Activated CD4-positive, alpha-beta T cell treated with anti-CD3 and anti-CD28 coated beads, Interleukin-2, amount 50 U/mL, for 48 hours (primary cell): ENCODE data around the gene HSBP1.

Experiments used
- DNase-seq, 2 experiments: peaks; one replicate each; pipeline ENCODE4 v3.0.0-alpha.2; 2020

Gene HSBP1

DNA sequence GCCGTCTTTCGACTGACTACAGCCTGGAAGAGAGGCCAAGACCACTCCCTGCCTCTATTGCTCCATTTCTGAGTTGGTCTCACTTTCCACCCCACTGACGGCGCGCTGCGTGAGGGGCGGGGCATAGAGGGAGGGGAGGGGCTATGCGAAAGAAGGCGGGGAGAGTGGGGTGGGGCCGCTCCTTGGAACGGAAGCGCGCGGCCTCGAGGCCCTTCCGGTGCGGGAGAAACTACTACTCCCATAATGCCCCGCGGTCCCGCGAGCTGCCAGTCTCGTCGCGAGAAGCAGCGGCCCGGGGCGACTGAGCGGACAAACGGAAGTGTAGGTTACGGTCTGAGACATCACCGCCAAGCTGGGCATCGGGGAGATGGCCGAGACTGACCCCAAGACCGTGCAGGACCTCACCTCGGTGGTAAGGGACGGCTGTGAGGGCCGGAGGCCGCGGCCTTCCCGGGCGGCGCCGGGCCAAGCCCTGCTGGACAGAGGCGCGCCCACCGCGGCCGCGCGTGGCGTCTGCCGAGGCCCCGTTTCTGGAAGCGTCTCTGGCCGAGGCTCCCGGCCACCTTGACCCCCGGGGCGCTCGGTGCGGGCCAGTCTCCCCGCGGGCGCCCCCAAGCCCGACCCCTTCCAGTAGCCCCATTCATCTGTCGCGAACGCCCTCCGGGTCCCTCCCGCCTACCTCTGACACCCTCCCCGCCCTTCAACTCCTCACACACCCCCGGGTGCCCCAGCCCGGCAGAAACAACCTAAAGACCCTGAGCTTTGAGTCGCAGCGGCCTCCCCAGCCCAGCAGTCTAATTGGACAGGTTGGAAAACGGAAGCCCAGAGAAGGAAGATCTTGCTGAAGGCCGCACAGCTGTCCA, at the start of gene HSBP1:
TSS of gene HSBP1 (plus strand) at position 269 of the 863 bp plus-strand sequence. CDS start at position 368, 99 bp downstream.
- peak; percentile 93 to 95 for DNase-seq

DNA sequence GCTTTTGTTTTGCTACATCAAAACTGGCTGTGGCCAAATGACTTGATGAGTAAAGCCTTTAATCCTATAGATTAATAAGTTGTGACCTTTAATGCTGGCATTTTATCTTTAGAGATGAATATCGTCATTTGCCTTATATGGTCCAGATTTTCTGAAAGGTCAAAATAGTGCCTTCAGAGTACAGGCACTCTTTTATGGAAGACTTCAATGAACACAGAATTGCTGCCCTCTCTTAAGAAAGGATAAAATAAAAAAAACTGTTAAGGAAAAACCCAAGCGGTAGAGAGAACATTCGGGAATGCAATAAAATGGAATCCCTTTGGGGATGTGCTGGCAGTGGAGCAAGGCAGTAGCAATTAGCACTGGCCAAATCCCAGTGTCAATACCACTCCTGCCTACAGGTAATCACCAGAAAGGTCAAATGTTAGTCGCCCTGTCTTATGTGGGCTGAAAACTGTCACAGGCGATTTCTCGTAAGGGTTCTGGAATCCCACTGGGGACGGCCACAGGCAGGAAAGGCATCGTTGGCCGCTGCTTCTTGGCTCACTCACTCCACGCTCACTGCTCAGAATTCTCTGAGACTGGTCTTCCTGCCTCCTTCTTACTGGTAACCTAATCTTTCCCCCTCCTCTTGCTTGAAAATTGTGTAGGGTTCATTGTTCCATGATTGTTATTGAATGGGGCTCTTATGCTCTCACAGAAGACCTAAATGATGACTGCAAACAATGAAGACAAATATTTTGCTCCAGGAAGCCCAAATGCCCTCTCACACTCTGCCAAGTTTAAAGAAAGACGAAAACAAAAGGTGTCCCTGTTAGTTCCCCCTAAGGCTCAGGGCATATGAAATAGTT, 45.4 kb upstream of the HSBP1 start:
- no peak for DNase-seq

GRCh38 chr16:83762992-83763358, 44.8 kb upstream of the HSBP1 start:
- no peak for DNase-seq

DNA sequence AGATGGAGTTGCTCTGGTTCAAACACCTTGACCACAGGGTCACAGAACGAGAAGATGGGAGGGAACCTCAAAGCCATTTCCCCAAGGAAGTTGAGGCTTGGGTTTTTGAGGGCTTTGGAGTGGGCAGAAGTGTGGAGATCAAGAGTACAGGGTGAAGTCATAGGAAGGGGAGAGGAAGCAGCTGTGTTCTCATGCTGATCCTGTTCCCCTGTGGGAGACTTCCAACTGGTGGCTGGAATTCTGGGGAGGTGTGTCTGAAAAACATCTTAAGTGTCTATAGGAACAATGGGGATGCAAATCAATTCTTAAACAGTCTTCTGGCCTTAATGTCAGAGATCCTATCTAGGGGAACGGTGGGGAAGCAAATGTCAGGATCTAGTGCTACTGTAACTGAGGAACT, 38.8 kb upstream of the HSBP1 start:
- no peak for DNase-seq

GRCh38 chr16:83769397-83770008, 38.3 kb upstream of the HSBP1 start:
- DNase-seq: no peak

DNA sequence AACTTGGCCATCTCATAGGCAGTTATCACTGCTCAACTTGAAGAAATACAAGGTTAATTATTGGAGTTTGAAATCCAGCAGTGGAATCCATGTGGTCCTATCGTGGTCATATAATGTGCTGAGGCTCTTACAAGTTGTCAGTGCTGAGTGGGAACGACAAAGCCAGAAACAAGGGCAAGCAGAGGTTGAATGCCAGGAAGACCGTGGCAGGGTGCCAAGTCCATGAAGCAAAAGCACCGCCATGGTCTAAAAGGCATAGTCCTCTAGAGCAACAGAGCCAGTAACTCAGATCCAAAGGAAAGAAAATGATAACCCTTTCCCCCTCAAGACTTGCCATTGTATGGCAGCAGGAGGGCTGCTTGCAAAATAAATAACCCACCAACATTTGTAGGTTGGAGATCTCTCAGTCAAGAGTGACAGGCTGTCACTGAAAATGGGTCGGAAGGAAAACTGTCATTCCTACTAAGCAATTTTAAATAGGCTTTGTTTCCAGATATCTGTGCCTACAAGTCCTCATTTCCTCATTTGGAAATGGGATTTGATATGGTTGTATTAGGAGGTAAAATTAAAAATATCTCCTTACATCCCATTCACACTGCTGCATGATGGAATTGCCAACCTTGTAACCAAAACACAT, 36.4 kb upstream of the HSBP1 start:
- DNase-seq: no peak

GRCh38 chr16:83772806-83773205, 35.0 kb upstream of the HSBP1 start:
- no peak for DNase-seq

DNA sequence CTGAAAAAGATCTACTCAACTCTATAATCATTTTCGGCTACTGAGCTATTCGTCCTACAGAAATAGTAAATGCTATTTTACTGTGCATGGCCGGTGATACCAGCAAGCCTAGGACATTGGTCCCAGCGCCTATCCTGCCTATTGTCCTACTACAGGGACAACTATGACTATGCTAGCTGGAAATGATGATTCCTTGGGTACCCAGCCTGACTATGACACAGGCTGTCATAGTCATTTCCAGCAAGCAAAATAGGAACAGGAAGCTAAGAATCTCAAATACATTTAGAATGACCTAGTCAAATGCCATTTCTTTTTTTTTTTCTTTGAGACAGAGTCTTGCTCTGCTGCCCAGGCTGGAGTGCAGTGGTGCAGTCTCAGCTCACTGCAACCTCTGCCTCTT, 33.7 kb upstream of the HSBP1 start:
- no peak for DNase-seq

- DNase-seq: no peak
These were observed 30.8 kb upstream of the HSBP1 start for GRCh38 chr16:83776944-83777343.

DNA sequence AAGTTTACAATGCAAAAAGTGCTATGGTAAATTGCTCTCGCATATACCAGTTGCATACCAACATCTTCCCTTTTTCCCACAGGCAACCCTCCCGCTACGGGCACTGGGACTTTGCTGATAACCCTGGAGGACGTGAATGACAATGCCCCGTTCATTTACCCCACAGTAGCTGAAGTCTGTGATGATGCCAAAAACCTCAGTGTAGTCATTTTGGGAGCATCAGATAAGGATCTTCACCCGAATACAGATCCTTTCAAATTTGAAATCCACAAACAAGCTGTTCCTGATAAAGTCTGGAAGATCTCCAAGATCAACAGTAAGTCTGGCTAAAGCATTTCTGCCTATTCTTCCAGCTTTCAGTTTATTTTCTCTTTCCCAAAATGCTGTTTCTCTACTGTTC, 27.9 kb upstream of the HSBP1 start:
- DNase-seq: no peak

DNA sequence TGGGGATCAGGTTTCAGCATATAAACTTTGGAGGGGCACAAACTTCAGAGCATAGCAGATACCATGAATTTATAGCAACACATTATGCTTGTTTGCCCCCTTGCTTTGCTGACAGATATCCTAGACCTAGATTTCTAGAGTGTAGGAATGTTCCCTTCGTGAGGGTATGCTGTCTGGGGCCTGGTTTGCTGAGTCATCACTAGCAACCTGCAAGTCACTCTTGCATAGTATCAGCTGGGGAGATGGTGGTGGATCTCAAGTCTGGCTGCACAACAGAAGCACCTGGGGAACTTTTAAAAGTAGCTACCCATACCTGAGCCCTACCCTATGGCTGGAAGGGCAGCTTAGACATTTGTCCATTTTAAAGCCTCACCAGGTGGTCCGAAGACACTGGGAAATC, 22.3 kb upstream of the HSBP1 start:
- DNase-seq: no peak

DNA sequence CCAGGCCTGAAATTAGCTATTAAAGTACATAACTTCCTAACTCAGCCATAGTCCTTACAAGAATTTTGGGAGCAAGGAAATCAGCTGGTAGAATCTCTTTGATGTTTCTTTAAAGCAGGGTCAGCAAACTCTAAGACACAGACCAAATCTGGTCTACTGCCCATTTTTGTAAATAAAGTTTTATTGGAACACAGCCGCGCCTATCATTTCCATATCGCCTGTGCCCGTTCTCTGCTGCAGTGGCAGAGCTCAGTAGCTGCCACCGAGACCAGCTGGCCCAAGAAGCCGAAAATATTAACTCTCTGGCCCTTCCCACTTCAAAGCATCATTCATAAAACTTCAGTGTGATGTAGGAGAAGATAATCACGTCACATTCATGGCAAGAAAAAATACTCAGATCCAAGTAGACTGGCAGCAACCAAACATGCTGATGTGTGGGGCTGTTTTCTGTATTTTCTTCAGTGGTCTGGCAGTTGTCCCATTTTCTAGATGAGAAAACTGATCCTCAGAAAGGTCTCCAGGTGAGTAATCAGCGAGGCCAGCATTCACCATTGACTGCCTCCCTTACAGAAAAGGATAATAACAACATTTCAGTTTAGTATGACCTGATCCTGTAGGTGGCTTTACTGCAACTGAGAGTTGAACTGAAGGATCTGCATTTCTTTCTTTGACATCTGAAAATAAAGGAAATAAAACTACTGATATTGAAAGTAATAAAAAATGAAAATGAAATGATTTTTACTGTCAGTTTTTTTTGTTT, 18.0 kb upstream of the HSBP1 start:
- DNase-seq: no peak

- DNase-seq: no peak
These were observed 15.9 kb upstream of the HSBP1 start for GRCh38 chr16:83791916-83792315.

DNA sequence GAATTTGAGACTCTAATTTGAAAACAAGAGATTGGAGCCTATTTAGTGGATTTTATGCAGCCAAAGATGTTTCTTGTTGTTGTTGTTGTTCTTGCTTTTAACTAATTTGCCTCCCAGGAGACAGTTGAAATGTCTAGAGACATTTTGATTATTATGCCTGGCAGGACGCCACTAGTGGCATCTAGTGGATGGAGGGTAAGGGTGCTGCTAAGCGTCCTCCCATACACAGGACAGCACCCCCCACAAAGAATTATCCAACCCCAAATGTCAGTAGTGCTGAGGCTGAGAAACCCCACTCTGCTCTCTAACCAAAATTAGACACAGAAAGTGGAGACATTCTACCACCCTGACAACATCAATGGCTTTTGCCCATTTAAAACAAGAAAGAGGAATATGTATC, 15.4 kb upstream of the HSBP1 start:
- DNase-seq: no peak

DNA sequence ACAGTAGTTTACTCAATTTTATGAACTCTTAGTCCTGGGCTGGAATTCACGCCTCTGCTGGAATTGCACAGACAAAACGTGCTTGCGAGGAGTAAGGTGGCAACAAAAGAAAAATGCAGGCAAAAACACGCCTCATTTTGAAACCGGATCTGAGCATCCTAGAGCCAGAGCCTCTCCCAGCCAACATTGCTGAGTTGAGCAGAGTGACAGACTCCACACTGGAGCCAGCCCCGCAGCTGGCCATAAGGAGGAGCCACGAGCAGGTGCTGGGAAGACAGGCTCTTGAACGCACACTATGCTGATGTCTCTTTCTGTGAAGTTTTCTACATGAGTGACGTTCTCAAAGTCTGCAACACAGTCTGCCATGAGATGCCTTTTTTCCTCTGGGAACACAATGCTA, 14.6 kb upstream of the HSBP1 start:
- no peak for DNase-seq

- no peak for DNase-seq
These were observed 12.8 kb upstream of the HSBP1 start for GRCh38 chr16:83794860-83795554.

DNA sequence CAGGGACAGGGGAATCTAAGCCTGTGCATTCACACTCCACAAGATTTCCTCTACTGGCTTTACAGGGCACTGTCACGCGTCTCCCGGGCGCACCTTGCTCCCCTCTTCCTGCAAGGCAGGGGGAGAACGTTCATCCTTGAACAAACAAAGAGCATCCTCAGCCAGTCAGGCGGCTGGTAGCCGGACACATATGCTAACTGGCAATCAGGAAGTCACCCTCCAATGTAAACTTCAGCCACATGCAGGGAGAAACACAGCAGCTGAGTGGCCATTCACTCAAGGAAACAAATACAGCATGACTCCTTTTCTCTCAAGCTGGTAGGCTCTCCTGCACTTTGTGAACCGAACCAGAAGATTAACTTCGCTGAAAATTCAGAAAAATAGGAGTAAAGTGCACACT, 10.8 kb upstream of the HSBP1 start:
- DNase-seq: no peak

GRCh38 chr16:83799336-83799735, 8.4 kb upstream of the HSBP1 start:
- DNase-seq: no peak

GRCh38 chr16:83802135-83802534, 5.6 kb upstream of the HSBP1 start:
- no peak for DNase-seq

GRCh38 chr16:83802554-83803205, 5.1 kb upstream of the HSBP1 start:
- no peak for DNase-seq

- DNase-seq: no peak
These were observed 4.0 kb upstream of the HSBP1 start for GRCh38 chr16:83803811-83804210.
